Caco-2 (cell line): ENCODE data around the gene SLC25A10. TPM values are rescaled to one million over a fixed set of nuclear protein-coding genes. Genes with fewer than 3 reads are reported as not detected.
"Not testable (repeated sequence)": the region's sequence is repeated elsewhere in the genome, so short reads cannot be mapped to it uniquely, and the experiment has no call there.

ENCODE experiments used
- BruUV-seq: library from RNA; stranded (reverse); fragments of 400-500 nt; replicated peaks from 2 replicates; lab custom pipeline; 2021; lab: Mats Ljungman, UMichigan
- CTCF ChIA-PET: fragments of 300-600 bp; sonication (Branson Sonifier 250); formaldehyde crosslinking; loops from one replicate; lab custom pipeline; 2022; ENCODE audit warnings: antibody characterized with exemption; lab: Charles Lee
- POLR2A ChIA-PET: fragments of 300-600 bp; sonication (Branson Sonifier 250); formaldehyde crosslinking; loops from one replicate; lab custom pipeline; 2022; ENCODE audit warnings: antibody characterized with exemption; lab: Charles Lee
- DNase-seq, 2 experiments: peaks; one replicate each; pipeline versions ENCODE4 v3.0.0 to v3.0.0-alpha.2; 2020 to 2022
- H3K27me3 ChIP-seq: replicated peaks from 2 replicates; pipeline ENCODE4 v1.6.0; 2011; ENCODE audit warnings: low read length; ENCODE audit not compliant: control insufficient read depth, insufficient read depth
- H3K36me3 ChIP-seq: 2 replicates; pipeline ENCODE4 v1.5.1; 2011; ENCODE audit warnings: low read length; ENCODE audit not compliant: control insufficient read depth, insufficient read depth
- H3K4me1 ChIP-seq: fragments of 250-450 bp; sonication (Bioruptor Pico); 2 replicates; pipeline ENCODE4 v1.5.1; 2020; ENCODE audit warnings: mild to moderate bottlenecking
- H3K4me3 ChIP-seq: 2 replicates; pipeline ENCODE4 v1.5.1; 2011; ENCODE audit warnings: low read depth, mild to moderate bottlenecking, control low read depth, low read length
- H3K9me3 ChIP-seq: fragments of 250-450 bp; sonication (Bioruptor Pico); 2 replicates; pipeline ENCODE4 v1.5.1; 2020; ENCODE audit warnings: mild to moderate bottlenecking, moderate library complexity
- H3K27ac Mint-ChIP-seq: one replicate; pipeline ENCODE4 v1.8.0; 2022; ENCODE audit warnings: mixed read lengths; ENCODE audit not compliant: unreplicated experiment
- H3K27me3 Mint-ChIP-seq: one replicate; pipeline ENCODE4 v1.8.0; 2022; ENCODE audit warnings: mixed read lengths; ENCODE audit not compliant: insufficient read depth, unreplicated experiment
- H3K36me3 Mint-ChIP-seq: one replicate; pipeline ENCODE4 v1.8.0; 2022; ENCODE audit warnings: mild to moderate bottlenecking, mixed read lengths; ENCODE audit not compliant: insufficient read depth, unreplicated experiment
- H3K4me1 Mint-ChIP-seq: one replicate; pipeline ENCODE4 v1.8.0; 2022; ENCODE audit warnings: low read depth, mixed read lengths; ENCODE audit not compliant: unreplicated experiment
- H3K4me3 Mint-ChIP-seq: one replicate; pipeline ENCODE4 v1.8.0; 2022; ENCODE audit warnings: mild to moderate bottlenecking, moderate library complexity, mixed read lengths; ENCODE audit not compliant: unreplicated experiment
- H3K9me3 Mint-ChIP-seq: one replicate; pipeline ENCODE4 v1.8.0; 2022; ENCODE audit warnings: mixed read lengths; ENCODE audit not compliant: unreplicated experiment
- intact Hi-C: fragments of 100-400 bp; cut with micrococcal nuclease; formaldehyde crosslinking; loops from one replicate; pipeline ENCODE4 v1.10.0; 2022; ENCODE audit not compliant: unreplicated experiment
- total RNA-seq: library from RNA; stranded (reverse); gene quantifications from 2 replicates; pipeline ENCODE4 v1.2.3, GENCODE V29; 2022
- TF ChIP-seq, protein P1 (sequence below), 2 experiments: fragments of 200-600 bp in 1 of 2; IDR thresholded peaks; 1 replicate in 1 of 2; 2 replicates in 1 of 2; pipeline versions ENCODE4 v1.5.1 to v1.8.0; 2011 to 2022; ENCODE audit warnings: antibody characterized with exemption in 1 of 2, control low read depth in 1 of 2, inconsistent platforms in 1 of 2, low read depth in 1 of 2, low read length in 1 of 2, mild to moderate bottlenecking in 1 of 2, moderate library complexity in 1 of 2; ENCODE audit not compliant: insufficient read depth in 1 of 2, severe bottlenecking in 1 of 2, unreplicated experiment in 1 of 2

Gene SLC25A10
- total RNA-seq, 1 experiment from 2014 or later: 49.5 TPM

DNA sequence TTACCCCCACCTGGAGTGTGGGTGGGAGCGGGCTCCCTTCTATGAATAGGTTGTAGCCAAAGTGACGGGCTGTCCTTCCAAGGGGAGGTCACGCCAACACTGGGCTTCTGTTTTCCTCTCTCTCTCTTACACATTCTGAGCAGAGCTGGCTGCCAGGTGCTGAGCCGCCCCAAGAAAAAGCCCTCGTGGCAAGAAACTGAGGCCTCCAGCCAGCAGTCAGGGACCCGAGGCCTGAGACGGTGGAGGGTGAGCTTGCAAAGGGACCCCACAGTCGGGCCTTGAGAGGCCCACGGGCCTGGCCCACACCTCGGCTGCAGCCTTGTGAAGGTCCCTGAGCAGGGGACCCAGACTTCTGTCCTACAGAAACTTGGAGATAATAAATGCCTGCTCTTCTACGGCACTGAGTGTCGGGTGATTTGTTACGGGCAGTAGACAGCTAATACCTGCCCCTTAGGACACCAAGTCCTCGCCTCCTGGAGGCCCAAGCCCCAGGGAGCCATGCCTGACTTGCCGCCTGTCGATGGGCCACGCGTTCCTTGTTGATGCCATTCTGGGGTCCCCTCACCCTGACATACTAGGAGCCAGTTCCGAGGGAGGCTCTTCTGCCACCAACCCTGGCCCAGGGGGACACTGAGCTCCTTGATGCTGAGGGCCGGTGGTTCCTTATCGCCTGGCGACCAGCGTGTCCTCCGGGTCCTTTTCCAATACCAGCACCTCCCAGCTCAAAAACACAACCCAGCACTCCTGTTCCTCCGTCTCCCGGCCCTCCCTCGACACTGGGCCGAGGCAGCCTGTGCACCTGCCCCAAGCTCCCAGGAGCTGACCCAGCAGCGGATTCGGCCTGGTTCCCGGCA is 26.1 kb downstream of the SLC25A10 start:
- intact Hi-C loops: no loop called here
- H3K9me3 Mint-ChIP-seq: no peaks in the 10 kb centered on the region
- no peaks in the 10 kb centered on the region for H3K9me3 ChIP-seq
- ChIA-PET CTCF (no interaction called here), POLR2A (interaction anchor here (0.7 kb wide), 1 partner anchor 90 kb away, joined by 3 read pairs; no protein-coding TSS in a partner anchor)
- DNase-seq: no peak
- H3K4me1 Mint-ChIP-seq: no peaks in the 10 kb centered on the region
- H3K4me3 Mint-ChIP-seq: no peak overlapping the region
- H3K4me1 ChIP-seq: peaks cover 11% of the 10 kb centered on the region; the same call in 1 of the 2 replicates
- H3K27ac Mint-ChIP-seq: no peak overlapping the region
- TF ChIP-seq, protein P1, sequence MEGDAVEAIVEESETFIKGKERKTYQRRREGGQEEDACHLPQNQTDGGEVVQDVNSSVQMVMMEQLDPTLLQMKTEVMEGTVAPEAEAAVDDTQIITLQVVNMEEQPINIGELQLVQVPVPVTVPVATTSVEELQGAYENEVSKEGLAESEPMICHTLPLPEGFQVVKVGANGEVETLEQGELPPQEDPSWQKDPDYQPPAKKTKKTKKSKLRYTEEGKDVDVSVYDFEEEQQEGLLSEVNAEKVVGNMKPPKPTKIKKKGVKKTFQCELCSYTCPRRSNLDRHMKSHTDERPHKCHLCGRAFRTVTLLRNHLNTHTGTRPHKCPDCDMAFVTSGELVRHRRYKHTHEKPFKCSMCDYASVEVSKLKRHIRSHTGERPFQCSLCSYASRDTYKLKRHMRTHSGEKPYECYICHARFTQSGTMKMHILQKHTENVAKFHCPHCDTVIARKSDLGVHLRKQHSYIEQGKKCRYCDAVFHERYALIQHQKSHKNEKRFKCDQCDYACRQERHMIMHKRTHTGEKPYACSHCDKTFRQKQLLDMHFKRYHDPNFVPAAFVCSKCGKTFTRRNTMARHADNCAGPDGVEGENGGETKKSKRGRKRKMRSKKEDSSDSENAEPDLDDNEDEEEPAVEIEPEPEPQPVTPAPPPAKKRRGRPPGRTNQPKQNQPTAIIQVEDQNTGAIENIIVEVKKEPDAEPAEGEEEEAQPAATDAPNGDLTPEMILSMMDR (IDR thresholded peaks at IDR 0.05; ENCODE audit: insufficient read depth in 1 of 2, low read depth in 1 of 2, low read length in 1 of 2, severe bottlenecking in 1 of 2, unreplicated experiment in 1 of 2): no peak
- H3K36me3 ChIP-seq: no peaks in the 10 kb centered on the region
- no peaks in the 10 kb centered on the region for H3K27me3 Mint-ChIP-seq
- no peak overlapping the region for H3K4me3 ChIP-seq
- no peaks in the 10 kb centered on the region for H3K36me3 Mint-ChIP-seq
- BruUV-seq: no TSS peak
- H3K27me3 ChIP-seq: no peaks in the 10 kb centered on the region

DNA sequence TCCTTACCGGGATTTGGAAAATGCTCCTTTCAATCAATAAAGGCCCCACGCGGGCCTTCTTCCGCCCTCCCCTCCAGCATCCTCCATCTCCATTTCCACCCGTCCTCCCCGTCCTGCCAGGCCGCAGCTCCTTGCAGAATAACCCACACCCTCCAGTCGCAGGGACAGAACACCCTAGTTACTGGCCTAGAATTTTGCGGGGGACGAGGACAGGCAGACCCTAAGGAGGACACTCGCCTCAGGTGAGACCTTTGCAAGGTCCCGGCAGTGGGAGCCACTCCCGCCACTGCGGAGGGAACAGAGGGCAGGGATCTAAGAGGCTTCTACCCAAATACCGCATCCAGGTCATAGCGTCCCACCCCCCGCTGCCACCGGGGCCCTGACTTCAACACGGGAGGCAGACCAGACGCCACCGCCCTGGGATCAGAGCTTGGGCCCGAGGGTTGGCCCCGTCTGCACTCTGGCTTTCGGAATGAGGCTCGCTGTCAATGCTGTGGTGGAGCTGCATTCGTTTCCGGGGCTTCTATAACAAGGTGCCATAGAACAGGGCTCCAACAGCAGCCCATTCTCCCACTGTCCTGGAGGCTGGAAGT is 26.8 kb downstream of the SLC25A10 start:
- CTCF ChIA-PET: no interaction called here
- H3K27me3 ChIP-seq: no peaks in the 10 kb centered on the region

DNA sequence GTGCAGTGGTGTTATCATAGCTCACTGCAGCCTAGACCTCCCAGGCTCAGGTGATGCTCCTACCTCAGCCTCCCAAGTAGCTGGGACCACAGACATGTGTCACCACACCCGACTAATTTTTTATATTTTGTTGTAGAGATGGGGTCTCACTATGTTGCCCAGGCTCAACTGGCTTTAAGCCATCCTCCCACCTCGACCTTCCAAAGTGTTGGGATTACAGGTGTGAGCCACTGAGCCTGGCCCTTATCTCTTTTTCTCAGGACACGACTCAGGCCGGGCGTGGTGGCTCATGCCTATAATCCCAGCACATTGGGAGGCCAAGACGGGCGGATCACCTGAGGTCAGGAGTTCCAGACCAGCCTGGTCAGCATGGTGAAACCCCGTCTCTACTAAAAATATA is 27.5 kb downstream of the SLC25A10 start:
- CTCF ChIA-PET: interaction anchor here (0.7 kb wide), 1 partner anchor 137 kb away, joined by 3 read pairs; no protein-coding TSS in a partner anchor
- H3K9me3 ChIP-seq, H3K36me3 Mint-ChIP-seq, POLR2A ChIA-PET, H3K27me3 ChIP-seq, H3K4me3 ChIP-seq, H3K4me1 ChIP-seq, H3K4me3 Mint-ChIP-seq, DNase-seq, H3K27ac Mint-ChIP-seq, H3K27me3 Mint-ChIP-seq, intact Hi-C loops, H3K36me3 ChIP-seq, H3K4me1 Mint-ChIP-seq, H3K9me3 Mint-ChIP-seq, BruUV-seq: not testable (repeated sequence)

More for the DNA sequence above, 26.8 kb downstream of the SLC25A10 start:
- H3K4me1 Mint-ChIP-seq: no peaks in the 10 kb centered on the region
- BruUV-seq: no TSS peak
- H3K36me3 Mint-ChIP-seq: no peaks in the 10 kb centered on the region
- H3K9me3 ChIP-seq: no peaks in the 10 kb centered on the region
- H3K4me1 ChIP-seq: peaks cover 5% of the 10 kb centered on the region; the same call in 1 of the 2 replicates
- no peak overlapping the region for H3K4me3 ChIP-seq
- POLR2A ChIA-PET: interaction anchor here (0.7 kb wide), 1 partner anchor 89 kb away, joined by 3 read pairs; no protein-coding TSS in a partner anchor
- H3K27ac Mint-ChIP-seq: no peak overlapping the region
- TF ChIP-seq, protein P1 (IDR thresholded peaks at IDR 0.05; ENCODE audit: insufficient read depth in 1 of 2, low read depth in 1 of 2, low read length in 1 of 2, severe bottlenecking in 1 of 2, unreplicated experiment in 1 of 2): no peak
- DNase-seq: no peak
- no peaks in the 10 kb centered on the region for H3K9me3 Mint-ChIP-seq
- H3K4me3 Mint-ChIP-seq: no peak overlapping the region
- intact Hi-C loops: no loop called here
- no peaks in the 10 kb centered on the region for H3K36me3 ChIP-seq
- no peaks in the 10 kb centered on the region for H3K27me3 Mint-ChIP-seq
